ENCODE data around the gene DNM1.

The DNM1 gene

GRCh38 chr9:128205296-128205944, 2.2 kb downstream of the DNM1 start:
- no peak for DNase-seq (ENCODE audit: low spot score)

DNA sequence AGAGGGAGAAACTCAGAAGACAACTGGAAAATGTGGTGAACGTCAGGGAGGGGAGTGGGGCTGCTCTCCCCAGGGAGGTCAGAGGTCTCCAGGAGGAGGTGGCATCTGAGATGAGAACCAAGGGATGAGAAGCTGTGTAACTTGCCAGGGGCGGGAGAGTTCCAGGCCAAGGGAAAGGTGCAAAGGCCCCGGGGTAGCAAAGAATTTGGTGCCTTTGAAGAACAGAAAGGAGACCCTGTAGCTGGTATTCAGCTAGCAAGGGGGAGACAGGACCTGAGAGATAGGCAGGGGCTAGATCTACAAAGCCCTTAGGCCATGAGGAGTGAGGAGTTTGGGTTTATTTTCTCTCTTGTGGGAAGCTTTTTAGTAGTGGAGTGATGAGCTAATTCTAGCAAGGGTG, 3.3 kb downstream of the DNM1 start:
- no peak for DNase-seq (ENCODE audit: low spot score)

GRCh38 chr9:128206916-128207910, 4.0 kb downstream of the DNM1 start:
- no peak for DNase-seq (ENCODE audit: low spot score)

DNA sequence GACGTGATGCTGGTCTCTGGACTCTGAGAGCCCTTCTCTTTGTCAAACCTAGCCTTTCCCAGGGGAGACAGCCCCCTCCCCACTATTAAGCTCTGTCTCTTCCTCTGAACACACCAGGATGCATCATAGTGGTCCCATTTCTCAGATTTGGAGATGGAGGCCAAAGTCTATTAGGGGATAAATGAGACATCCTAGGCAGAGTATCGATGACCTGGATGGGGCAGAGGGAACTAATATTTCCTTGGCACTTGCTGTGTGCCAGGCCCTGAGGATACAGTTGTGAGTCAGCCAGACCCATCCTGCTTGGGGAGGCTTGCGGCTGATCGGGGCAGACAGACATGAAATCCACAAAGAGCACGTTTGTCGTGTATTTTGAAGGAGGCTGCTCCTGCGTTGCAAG, 5.2 kb downstream of the DNM1 start:
- DNase-seq (ENCODE audit: low spot score), result no peak

DNA sequence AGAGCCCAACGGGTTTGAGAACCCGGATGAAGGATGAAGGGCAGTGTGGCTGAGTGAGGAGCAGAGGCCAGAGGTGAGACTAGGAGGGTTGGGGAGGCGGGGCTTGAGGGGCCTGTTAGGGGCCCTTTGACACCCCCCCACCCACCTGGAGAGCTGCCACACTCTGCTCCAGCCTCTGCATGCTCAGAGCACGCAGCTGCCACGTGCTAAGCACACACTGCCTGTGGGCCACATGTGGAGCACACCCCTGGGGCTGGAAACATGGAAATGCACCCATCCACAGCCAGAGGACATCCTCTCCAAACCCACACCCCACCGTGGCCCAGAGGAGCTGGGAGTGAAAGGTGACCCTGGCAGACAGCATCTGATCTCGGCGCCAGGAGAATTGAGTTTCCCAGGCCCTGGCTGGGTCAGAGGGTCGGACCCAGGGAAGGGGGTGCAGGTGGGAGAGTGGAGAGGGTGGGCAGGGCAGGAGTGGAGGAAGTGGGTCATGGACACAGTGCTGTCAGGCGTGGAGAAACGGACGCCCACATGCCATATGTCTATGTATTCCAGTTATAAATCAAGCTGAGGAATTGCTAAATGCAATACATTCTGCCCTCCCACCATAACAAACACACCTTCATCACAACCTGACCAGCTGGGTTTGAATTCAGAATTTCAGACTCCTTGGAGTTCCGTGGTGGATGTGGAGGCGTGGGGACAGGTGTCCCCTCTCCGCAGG, 5.9 kb downstream of the DNM1 start:
- DNase-seq (ENCODE audit: low spot score), result no peak

DNA sequence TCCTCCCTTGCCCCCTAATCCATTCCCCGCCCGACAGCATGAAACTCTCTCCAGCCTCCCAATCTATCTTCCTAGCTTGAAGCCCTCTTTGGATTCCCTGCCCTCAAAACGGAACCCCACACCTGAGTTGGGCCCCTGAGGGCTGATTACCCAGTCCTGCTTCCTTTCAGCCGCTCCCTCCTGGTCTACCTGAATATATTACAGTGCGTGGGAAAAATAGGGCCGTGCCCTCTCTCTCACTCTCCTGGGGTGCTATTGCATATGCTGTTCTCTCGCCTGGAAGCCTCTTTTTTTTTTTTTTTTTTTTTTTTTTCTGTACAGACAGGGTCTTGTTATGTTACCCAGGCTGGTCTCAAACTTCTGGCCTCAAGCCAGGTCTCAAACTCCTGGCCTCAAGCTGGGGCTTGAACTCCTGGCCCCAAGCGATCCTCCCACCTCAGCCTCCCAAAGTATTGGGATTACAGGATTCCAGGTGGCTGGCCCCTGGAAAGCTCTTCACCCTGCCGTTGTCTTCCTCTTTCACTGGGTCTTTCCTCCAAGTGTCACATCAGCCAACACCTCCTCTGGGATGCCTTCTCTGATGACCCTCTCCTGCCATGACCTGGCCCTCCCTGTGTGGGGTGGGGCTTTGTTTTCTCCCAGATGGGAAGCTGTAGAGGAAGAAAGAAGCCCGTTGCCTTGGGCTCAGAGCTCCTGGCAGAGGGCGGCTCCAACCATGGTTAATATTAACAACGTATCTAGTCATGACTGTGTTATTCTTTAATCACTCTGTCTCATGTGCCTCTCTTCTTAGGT, 8.2 kb downstream of the DNM1 start:
- no peak for DNase-seq (ENCODE audit: low spot score)

GRCh38 chr9:128211981-128212281, 8.8 kb downstream of the DNM1 start:
- no peak for DNase-seq (ENCODE audit: low spot score)

GRCh38 chr9:128213746-128214497, 10.7 kb downstream of the DNM1 start:
- DNase-seq (ENCODE audit: low spot score), result no peak

GRCh38 chr9:128214571-128215490, 11.7 kb downstream of the DNM1 start:
- no peak for DNase-seq (ENCODE audit: low spot score)

- peak; percentile 30 for DNase-seq (ENCODE audit: low spot score)
Observed at GRCh38 chr9:128215491-128216409, 12.6 kb downstream of the DNM1 start.

DNA sequence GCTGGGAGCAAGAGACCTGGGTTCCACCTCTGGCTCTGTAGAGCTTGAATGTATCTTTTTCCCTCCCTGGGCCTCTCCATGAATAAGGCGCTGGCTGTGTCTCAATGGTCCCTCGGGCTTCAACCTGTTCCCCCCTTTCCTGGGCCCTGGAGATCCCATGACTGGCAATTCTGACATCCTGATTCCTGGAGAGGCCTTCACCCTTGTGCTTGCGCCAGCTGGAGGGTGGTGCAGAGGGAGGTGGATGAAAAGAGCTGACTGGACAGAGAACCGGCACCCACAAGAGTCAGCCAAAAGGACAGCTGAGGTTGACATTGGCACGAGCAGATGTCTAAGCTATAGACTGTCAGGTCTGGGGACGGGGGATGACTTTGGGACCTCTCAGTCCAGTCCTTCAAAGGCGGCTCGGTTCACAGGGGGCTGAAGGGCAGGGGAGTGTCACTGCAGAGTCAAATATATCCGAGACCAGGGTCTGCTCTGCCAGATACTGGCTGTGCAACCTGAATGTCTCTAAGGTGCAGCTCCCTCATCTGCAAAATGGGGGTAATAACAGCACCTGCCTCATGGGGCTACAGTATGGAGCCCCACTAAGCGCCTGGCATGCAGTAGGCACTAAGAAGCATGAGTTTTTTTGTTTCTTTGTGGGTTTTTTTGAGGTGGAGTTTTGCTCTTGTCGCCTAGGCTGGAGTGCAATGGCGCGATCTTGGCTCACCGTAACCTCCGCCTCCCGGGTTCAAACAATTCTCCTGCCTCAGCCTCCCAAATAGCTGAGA, 13.8 kb downstream of the DNM1 start:
- DNase-seq (ENCODE audit: low spot score), result no peak

DNA sequence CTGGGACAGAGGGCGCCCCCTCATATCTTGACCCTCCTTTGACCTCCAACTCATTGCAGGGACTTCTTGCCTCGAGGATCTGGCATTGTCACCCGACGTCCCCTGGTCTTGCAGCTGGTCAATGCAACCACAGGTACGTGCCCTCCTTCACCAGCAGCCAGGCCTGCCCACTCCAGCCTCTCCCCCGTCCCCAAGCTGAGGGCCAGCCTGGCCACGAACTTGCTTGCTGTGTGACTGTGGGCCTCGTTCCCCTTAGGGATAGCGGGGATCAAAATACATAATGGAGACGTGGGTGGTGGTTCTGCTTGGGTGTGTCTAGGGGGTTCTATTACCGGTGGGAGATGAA, 15.0 kb downstream of the DNM1 start:
- DNase-seq (ENCODE audit: low spot score), result no peak

DNA sequence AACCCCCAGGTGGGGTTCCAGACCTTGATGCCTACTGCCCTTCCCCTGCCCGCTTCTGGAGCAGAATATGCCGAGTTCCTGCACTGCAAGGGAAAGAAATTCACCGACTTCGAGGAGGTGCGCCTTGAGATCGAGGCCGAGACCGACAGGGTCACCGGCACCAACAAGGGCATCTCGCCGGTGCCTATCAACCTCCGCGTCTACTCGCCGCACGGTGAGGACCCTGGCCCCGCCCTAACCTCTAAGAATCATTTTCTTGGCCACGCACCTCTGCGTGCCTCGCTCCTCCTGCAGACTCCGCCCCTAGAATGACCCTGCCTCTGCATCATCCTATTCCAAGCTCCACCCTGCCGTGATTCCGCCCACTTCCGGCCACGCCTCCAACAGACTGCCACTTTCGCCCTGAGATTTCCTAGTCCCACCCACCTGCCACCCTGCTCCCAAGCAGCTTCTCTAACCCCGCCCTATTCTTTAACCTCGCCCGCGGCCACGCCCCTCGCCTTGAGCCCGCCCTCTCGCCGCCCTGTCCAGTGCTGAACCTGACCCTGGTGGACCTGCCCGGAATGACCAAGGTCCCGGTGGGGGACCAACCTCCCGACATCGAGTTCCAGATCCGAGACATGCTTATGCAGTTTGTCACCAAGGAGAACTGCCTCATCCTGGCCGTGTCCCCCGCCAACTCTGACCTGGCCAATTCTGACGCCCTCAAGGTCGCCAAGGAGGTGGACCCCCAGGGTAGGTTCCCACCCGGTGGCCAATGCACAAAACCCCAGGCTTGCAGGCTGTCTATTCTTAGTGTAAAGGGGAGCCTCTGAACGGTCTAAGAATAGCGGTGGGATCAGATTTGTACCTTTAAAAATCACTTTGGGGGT, 15.6 kb downstream of the DNM1 start:
- peak; percentile 76 for DNase-seq (ENCODE audit: low spot score)

- no peak for DNase-seq (ENCODE audit: low spot score)
Observed at GRCh38 chr9:128219831-128220230, 16.7 kb downstream of the DNM1 start.

GRCh38 chr9:128222026-128222425, 18.8 kb downstream of the DNM1 start:
- DNase-seq (ENCODE audit: low spot score), result no peak

- DNase-seq (ENCODE audit: low spot score), result no peak
Observed at GRCh38 chr9:128222880-128223670, 19.9 kb downstream of the DNM1 start.

- no peak for DNase-seq (ENCODE audit: low spot score)
Observed at GRCh38 chr9:128224877-128225276, 21.7 kb downstream of the DNM1 start.

Measured in putamen (tissue), 1 donor.